SK-N-DZ (cell line): Measurements from ENCODE around the gene TIGD3.

Experiments used
- DNase-seq: peaks from one replicate; pipeline ENCODE4 v3.0.0-alpha.2; 2015; ENCODE audit warnings: low spot score

The TIGD3 gene

GRCh38 chr11:65389294-65389980 is 34.9 kb downstream of the TIGD3 start:
- DNase-seq, result no peak

- DNase-seq, result no peak
These were observed 35.8 kb downstream of the TIGD3 start for GRCh38 chr11:65390099-65390941.

DNA sequence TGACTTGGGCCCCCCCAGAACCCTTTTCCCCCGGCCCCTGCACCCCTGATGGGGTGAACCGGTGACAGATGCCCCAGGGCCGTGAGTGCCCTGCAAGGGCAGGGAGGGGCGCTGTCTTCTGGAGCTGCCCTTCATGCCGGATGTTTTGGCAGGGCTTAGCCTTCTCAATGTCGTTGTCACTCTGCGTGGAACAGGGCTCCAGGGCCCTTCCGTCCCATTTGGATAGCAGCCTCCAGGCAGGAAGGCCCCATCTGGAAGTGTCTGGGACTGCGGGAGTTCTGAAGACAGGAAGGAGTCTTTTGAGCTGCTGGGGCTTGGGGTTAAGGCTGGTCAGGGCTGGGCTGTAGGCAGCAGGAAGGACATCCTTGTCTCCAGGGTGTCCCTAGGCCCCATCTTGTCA is 36.4 kb downstream of the TIGD3 start:
- no peak for DNase-seq

- DNase-seq, result no peak
These were observed 37.8 kb downstream of the TIGD3 start for GRCh38 chr11:65392186-65392829.

- DNase-seq, result no peak
These were observed 38.3 kb downstream of the TIGD3 start for GRCh38 chr11:65392899-65393298.

DNA sequence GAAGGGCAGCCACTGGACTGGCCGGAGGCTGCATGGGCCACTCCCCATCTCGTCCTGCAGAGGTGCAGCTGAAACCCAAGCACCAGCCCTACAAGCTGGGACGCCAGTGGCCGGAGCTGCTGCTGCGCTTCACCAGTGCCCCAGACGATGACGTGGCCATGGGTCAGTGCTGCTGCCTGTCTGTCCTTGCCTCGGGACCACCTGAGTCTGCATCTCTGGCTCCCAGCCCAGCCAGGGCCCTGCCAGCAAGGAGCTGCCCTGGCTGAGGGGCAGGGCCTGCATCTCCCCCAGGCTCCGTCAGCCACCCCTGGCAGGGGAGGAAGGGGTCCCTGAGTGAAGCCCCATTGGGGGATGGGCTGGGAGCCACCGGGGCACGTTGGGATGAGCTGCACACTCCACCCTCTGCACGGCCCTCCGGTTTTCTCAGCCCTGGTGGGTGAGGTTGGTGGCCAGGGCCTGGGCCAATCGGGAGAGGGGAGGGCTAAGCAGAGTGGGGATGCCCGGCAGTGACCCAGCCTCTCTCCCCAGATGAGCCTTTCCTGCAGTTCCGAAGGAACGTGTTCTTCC is 39.0 kb downstream of the TIGD3 start:
- DNase-seq, result no peak

DNA sequence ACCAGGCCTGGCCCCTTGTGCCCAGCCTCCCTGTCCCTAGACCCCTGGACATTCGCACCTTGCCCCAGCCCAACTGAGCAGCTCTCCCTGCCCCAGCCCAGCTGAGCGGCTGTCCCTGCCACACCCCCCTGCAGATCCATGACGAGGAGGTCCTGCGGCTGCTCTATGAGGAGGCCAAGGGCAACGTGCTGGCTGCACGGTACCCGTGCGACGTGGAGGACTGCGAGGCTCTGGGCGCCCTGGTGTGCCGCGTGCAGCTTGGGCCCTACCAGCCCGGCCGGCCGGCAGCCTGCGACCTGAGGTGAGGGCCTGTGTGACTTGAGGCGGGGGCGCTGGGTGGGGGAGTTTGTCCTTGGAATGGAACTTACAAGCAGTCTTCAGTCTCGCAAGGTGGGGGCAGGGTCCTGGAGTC is 39.6 kb downstream of the TIGD3 start:
- DNase-seq, result no peak

DNA sequence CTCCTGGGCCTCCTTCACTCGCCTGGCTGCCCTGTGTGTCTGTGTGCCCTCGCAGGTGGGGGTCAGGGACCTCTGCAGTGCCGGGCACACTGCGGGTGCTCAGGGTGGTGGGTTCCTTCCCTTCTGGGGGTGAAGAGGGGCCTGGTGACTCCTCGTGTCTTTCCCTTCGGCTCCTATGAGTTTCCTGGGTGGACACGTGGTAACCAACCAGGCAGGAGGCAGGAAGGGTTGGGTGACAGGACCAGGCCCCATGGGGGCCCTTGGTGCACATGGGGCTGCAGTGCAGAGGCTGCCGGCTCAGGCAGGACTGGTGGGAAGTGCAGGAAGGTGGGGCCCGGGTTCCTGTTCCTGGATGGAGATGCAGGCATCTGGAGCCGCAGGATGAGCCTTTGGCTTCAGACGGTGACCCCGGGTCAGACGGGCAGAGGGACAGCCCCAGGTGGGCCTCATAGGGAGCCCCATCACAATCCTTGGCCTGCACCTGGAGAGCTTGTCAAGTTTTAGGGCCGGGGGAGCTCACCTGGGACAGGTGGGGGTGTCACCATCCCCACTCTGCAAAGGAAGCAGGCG is 41.5 kb downstream of the TIGD3 start:
- DNase-seq, result no peak

GRCh38 chr11:65396769-65397745 is 42.5 kb downstream of the TIGD3 start:
- no peak for DNase-seq

- DNase-seq, result no peak
These were observed 43.9 kb downstream of the TIGD3 start for GRCh38 chr11:65398362-65398910.

GRCh38 chr11:65399249-65399648 is 44.7 kb downstream of the TIGD3 start:
- DNase-seq, result no peak

DNA sequence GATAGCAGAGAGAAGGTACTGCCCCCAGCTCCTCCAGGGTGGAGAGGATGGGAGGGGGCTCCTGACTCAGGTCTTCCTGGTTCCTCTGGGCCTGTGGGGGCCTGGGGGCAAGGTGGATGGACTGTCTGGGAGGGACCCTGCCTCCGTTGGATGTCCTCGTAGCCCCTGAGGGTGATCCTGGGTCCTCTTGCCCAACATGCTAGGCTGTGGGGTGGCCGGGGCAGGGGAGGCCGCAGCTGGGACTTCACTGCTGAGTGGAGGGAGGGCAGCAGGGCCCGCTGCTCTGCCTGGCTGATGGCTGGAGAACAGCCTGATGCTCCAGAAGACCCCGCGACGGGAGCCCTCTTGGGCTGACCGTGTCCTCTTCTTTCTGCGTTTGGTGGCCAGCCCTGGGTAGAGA is 45.3 kb downstream of the TIGD3 start:
- DNase-seq, result no peak

DNA sequence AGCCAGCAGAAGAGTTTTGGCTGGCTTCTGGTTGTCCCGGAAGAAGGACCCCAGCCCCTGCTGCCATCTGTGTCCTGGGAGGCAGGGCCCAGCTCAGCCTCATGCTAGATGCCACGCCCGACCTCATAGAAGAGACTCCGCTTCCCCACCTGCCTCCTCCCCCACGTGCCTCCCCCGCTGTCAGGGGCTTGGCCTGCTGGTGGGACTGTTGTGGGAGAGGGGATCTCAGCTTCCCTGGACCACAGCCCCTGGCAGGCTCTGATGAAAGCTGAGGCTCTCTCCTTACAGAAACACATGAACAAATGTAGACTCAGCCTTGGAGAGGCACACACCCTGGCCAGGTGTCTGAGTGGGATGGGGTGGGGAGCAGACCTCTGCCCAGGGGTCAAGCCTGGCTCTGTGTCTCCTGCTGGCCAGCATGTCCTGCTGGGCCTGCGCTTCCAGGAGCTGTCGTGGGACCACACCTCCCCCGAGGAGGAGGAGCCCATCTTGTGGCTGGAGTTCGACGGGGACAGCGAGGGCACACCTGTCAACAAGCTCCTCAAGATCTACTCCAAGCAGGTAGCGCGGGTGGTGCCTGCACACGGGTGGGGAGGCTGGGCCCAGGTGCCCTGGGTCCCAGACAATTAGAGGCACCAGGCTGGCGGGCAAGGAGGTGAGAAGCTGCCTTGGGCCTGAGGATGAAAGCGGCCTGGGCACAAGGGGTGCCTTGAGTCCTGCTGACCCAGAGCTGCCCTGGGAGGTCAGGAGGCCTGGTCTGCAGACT is 45.9 kb downstream of the TIGD3 start:
- no peak for DNase-seq

DNA sequence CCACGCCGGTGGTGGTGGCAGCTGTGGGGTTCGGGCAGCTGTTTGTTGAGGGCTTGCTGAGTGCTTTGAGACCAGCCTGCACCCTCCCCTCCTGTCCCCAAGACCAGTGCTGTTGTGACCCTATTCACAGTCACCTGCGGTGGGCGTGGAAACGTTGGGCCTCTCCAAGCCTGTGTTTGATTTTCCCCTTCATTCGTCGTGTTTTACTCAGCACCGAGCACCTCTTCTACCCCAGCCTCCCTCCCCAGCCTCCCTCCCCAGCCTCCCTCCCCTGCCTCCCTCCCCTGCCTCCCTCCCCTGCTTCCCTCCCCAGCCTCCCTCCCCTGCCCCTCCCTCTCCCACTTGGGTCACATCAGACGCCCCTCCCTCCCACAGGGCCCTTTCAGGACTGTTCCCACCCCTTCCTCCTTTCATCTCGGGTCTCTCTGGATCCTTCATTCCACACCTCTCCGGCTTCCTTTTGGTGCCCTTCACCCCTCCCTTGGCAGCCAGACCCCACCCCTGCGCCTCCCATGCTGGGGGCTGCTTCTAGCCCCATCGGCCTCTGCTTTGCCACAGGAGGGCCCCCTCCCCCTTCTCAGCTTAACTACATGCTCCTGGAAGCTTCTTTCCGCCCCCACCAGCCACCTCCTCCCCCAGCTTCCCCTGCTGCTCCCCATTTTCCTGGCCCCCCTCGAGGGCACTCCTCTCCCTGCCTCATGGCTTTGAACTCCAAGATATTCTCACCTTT is 46.7 kb downstream of the TIGD3 start:
- no peak for DNase-seq

DNA sequence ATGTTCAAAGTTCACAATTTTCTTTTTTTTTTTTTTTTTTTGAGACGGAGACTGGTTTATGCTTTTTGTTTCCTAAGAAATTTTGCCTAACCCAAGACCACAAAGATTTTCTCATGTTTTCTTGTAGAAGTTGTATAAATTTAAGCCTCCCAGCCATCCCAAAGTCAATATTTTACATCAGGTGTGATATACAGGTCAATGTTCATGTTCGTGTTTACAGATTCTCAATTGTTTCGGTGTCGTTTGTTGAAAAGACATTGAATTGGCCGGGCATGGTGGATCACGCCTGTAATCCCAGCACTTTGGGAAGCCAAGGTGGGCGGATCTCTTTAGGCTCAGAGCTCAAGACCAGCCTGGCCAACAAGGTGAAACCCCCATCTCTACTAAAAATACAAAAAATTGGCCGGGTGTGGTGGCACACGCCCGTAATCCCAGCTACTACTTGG is 47.3 kb downstream of the TIGD3 start:
- DNase-seq, result no peak

GRCh38 chr11:65402790-65403189 is 48.2 kb downstream of the TIGD3 start:
- DNase-seq, result no peak

GRCh38 chr11:65403607-65404121 is 49.1 kb downstream of the TIGD3 start:
- DNase-seq, result no peak

- DNase-seq, result no peak
These were observed 49.7 kb downstream of the TIGD3 start for GRCh38 chr11:65404210-65404609.
